Measurements from ENCODE around the gene FRYL.
"Not testable (repeated sequence)": the region's sequence is repeated elsewhere in the genome, so short reads cannot be mapped to it uniquely, and the experiment has no call there.

The FRYL gene

DNA sequence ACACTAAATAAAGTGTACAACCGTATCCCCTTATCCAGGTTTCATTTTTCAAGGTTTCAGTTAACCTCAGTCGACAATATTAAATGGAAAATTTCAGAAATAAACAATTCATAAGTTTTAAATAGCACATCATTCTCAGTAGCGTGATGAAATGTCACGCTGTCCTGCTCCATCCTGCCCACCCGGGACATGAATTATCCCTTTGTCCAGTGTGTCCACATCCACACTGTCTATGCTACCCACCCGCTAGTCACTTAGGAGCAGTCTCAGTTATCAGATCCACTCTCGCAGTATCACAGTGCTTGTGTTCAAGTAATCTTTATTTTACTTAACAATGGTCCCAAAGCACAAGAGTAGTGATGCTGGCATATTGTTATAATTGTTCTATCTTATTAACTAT lies 54.7 kb downstream of the FRYL start:
- Histone ChIP-seq H3K27ac (ENCODE audit: low read depth, low read length) (no peak overlapping the region), H3K9ac (ENCODE audit: low read length) (no peak overlapping the region), H3K27me3 (ENCODE audit: control insufficient read depth, insufficient read depth, low read length) (no peaks in the 10 kb centered on the region), H3K36me3 (ENCODE audit: control insufficient read depth, insufficient read depth, low read length) (no peaks in the 10 kb centered on the region), H3K4me3 (ENCODE audit: low read length) (no peak overlapping the region), H3K4me1 (ENCODE audit: control insufficient read depth, insufficient read depth, low read length) (no peaks in the 10 kb centered on the region)

DNA sequence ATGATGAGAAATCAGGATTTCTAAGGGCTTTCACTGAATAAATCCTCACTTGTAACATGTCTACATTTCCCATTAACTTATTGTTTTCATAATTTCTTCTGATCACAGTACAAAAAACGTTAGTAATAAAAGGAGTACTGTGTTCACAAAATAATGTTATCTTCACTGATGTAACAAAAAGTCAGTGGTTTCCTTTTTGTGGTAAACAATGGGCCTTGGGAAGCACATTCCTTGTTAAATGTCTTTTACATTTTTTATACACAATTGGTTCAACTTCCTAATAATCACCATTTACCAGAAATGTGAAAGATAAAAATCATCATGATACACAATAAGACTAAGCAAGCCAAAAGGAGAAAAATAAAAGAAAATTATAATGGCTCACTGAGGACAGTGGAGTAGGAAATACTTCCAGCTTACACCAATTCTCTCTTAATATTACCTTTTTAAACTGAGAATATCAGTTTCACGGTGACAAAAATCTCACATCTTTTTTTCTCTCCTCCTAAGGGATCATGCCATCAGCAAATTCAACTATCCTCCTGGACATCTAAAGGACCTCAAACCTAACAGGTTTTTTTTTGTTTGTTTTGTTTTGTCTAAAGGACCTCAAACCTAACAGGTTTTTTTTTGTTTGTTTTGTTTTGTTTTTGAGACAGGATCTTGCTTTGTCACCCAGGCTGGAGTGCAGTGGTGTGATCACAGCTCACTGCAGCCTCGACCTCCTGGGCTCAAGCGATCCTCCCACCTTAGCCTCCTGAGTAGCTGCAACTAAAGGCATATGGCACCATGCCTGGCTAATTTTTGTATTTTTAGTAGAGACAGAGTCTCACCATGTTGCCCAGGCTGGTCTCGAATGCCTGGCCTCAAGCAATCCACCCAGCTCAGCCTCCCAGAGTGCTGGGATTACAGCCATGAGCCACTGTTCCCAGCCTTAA lies 57.3 kb downstream of the FRYL start:
- Histone ChIP-seq H3K36me3 (ENCODE audit: control insufficient read depth, insufficient read depth, low read length) (no peaks in the 10 kb centered on the region), H3K9ac (ENCODE audit: low read length) (no peak overlapping the region), H3K27me3 (ENCODE audit: control insufficient read depth, insufficient read depth, low read length) (no peaks in the 10 kb centered on the region), H3K27ac (ENCODE audit: low read depth, low read length) (no peak overlapping the region), H3K4me1 (ENCODE audit: control insufficient read depth, insufficient read depth, low read length) (no peaks in the 10 kb centered on the region), H3K4me3 (ENCODE audit: low read length) (no peak overlapping the region)

DNA sequence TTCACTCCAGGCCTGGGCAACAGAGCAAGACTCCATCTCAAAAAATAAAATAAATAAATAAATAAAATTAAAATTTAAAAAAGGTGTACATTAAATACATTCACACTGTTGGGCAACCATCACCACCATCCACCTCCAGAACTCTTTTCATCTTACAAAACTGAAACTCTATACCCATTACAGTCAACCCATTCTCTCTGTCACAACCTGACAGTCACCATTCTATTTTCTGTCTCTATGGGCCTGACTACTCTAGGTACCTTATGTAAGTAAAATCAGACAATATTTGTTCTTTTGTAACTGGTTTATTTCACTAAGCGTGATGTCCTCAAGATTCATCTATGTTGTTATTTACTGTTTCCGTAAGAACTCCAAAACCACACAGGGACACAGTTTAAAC lies 59.6 kb downstream of the FRYL start:
- no peak overlapping the region for H3K27ac ChIP-seq (ENCODE audit: low read depth, low read length)
- H3K9ac ChIP-seq (ENCODE audit: low read length): no peak overlapping the region
- H3K4me3 ChIP-seq (ENCODE audit: low read length): no peak overlapping the region
- no peaks in the 10 kb centered on the region for H3K36me3 ChIP-seq (ENCODE audit: control insufficient read depth, insufficient read depth, low read length)
- no peaks in the 10 kb centered on the region for H3K27me3 ChIP-seq (ENCODE audit: control insufficient read depth, insufficient read depth, low read length)
- H3K4me1 ChIP-seq (ENCODE audit: control insufficient read depth, insufficient read depth, low read length): no peaks in the 10 kb centered on the region

DNA sequence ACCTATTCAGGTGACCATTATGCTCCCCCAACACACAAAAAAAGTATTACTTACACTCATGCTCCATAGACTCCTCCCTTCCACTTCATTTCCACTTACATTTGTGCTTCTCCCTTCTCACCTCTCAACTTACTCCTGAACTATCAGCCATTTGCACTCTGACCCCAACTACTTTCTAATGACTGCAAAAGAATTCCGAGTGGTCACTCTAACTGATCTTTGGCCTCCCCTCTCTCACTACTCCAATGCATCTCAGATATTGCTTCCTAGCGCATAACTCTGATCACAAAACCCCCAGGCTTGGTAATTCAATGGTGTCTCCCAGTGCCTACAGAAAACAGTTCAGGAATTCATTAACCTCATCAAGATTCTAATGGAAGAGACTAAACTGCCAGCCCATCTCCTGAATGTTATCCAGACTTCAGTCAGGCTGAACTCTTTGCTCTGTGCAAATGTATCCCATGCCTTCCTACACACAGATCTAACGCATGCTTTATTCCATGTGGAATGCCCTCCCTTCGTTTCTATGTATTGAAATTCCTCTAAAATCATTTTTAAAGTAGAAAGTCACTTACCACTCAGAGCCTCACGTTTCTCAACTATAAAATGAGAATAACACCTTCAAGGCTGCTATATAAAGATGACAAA lies 61.1 kb downstream of the FRYL start:
- H3K36me3 ChIP-seq (ENCODE audit: control insufficient read depth, insufficient read depth, low read length): no peaks in the 10 kb centered on the region
- H3K27ac ChIP-seq (ENCODE audit: low read depth, low read length): no peak overlapping the region
- H3K9ac ChIP-seq (ENCODE audit: low read length): no peak overlapping the region
- H3K4me1 ChIP-seq (ENCODE audit: control insufficient read depth, insufficient read depth, low read length): no peaks in the 10 kb centered on the region
- no peaks in the 10 kb centered on the region for H3K27me3 ChIP-seq (ENCODE audit: control insufficient read depth, insufficient read depth, low read length)
- no peak overlapping the region for H3K4me3 ChIP-seq (ENCODE audit: low read length)

DNA sequence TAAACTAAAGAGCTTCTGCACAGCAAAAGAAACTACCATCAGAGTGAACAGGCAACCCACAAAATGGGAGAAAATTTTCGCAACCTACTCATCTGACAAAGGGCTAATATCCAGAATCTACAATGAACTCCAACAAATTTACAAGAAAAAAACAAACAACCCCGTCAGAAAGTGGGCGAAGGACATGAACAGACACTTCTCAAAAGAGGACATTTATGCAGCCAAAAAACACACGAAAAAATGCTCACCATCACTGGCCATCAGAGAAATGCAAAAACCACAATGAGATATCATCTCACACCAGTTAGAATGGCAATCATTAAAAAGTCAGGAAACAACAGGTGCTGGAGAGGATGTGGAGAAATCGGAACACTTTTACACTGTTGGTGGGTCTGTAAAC lies 63.8 kb downstream of the FRYL start:
- not testable (repeated sequence) for H3K4me3 ChIP-seq (ENCODE audit: low read length); H3K36me3 ChIP-seq (ENCODE audit: control insufficient read depth, insufficient read depth, low read length); H3K4me1 ChIP-seq (ENCODE audit: control insufficient read depth, insufficient read depth, low read length); H3K27me3 ChIP-seq (ENCODE audit: control insufficient read depth, insufficient read depth, low read length); H3K27ac ChIP-seq (ENCODE audit: low read depth, low read length); H3K9ac ChIP-seq (ENCODE audit: low read length)

DNA sequence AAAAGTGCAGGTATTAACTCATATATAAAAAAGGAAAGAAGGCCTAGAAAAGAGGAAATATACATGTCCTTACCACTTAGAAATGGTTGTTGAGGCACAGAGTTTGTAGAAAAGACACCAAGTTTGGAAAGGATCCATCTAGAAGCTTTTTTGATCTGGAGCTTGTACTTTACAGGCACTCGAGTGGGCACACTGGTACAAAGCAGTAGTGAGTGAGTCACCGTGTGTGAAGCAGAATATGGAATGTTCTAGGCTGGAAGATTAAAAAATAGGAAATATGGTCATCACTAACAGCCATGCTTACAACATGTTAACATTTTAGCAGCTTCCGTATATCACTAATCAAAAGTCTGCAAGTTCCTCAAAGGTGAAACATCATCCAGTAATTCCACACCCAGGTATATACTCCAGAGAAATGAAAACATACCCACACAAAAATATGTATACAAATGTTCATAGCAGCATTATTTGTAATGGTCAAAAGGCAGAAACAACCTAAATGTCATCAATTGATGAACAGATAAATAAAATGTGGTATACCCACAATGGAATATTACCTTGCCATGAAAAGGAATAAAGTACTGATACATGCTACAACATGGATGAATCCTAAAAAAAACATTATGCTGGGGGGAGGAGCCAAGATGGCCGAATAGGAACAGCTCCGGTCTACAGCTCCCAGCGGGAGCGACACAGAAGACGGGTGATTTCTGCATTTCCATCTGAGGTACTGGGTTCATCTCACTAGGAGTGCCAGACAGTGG lies 69.5 kb downstream of the FRYL start:
- Histone ChIP-seq H3K36me3 (ENCODE audit: control insufficient read depth, insufficient read depth, low read length) (peaks cover 2% of the 10 kb centered on the region), H3K4me3 (ENCODE audit: low read length) (no peak overlapping the region), H3K27ac (ENCODE audit: low read depth, low read length) (no peak overlapping the region), H3K27me3 (ENCODE audit: control insufficient read depth, insufficient read depth, low read length) (no peaks in the 10 kb centered on the region), H3K4me1 (ENCODE audit: control insufficient read depth, insufficient read depth, low read length) (no peaks in the 10 kb centered on the region), H3K9ac (ENCODE audit: low read length) (no peak overlapping the region)

DNA sequence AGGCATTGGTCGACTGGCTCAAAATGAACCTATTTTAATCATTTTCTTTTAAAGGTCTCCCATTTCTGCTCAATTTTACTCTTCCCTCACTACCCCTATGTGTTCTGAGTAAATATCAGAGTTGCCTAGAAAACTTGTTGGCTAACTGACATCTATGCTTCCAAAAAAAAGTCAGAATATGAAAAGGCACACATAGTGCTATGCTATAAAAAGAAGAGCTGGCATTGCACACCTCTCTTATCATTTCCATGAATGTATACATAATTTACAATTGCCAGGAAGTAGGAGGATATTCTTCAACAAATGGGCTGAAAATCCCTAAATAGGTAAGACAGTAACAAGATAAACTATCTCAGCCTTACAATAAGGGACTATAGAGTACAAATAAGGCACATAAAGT lies 70.2 kb downstream of the FRYL start:
- Histone ChIP-seq H3K4me3 (ENCODE audit: low read length) (no peak overlapping the region), H3K27ac (ENCODE audit: low read depth, low read length) (no peak overlapping the region), H3K36me3 (ENCODE audit: control insufficient read depth, insufficient read depth, low read length) (peaks cover 2% of the 10 kb centered on the region), H3K27me3 (ENCODE audit: control insufficient read depth, insufficient read depth, low read length) (no peaks in the 10 kb centered on the region), H3K4me1 (ENCODE audit: control insufficient read depth, insufficient read depth, low read length) (no peaks in the 10 kb centered on the region), H3K9ac (ENCODE audit: low read length) (no peak overlapping the region)

DNA sequence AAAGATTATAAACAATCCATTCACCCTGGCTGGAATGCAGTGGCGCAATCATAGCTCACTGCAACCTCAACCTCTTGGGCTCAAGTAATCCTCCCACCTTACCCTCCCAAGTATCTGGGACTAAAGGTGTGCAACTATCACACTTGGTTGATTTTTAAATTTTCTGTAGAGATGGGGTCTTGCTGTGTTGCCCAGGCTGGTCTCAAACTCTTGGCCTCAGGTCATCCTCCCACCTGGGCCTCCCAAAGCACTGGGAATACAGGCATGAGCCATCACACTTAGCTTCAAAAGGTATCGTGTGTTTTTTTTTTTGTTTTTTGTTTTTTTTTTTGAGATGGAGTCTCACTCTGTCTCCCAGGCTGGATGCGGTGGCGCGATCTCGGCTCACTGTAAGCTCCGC lies 71.5 kb downstream of the FRYL start:
- Histone ChIP-seq H3K4me1 (ENCODE audit: control insufficient read depth, insufficient read depth, low read length) (no peaks in the 10 kb centered on the region), H3K27me3 (ENCODE audit: control insufficient read depth, insufficient read depth, low read length) (no peaks in the 10 kb centered on the region), H3K9ac (ENCODE audit: low read length) (no peak overlapping the region), H3K36me3 (ENCODE audit: control insufficient read depth, insufficient read depth, low read length) (peaks cover 2% of the 10 kb centered on the region), H3K27ac (ENCODE audit: low read depth, low read length) (no peak overlapping the region), H3K4me3 (ENCODE audit: low read length) (no peak overlapping the region)

DNA sequence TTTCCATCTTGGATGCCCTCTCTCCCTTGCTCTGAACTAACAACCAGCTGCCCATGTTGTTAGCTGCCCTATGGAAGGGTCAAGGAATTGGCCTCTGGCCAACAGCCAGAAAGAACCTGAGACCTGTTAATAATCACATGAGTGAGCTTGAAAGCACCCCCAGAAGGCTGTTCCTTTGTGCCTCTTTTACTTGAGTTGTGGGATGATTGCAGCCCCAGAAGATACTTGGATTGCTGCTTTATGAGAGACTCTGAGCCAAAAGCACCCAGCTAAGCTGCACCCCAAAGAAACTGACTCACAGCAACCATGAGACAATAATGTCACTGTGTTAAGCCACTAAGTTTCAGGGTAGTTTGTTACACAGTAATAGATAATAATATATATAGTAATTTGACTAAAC lies 73.3 kb downstream of the FRYL start:
- Histone ChIP-seq H3K4me3 (ENCODE audit: low read length) (no peak overlapping the region), H3K27me3 (ENCODE audit: control insufficient read depth, insufficient read depth, low read length) (no peaks in the 10 kb centered on the region), H3K27ac (ENCODE audit: low read depth, low read length) (no peak overlapping the region)

DNA sequence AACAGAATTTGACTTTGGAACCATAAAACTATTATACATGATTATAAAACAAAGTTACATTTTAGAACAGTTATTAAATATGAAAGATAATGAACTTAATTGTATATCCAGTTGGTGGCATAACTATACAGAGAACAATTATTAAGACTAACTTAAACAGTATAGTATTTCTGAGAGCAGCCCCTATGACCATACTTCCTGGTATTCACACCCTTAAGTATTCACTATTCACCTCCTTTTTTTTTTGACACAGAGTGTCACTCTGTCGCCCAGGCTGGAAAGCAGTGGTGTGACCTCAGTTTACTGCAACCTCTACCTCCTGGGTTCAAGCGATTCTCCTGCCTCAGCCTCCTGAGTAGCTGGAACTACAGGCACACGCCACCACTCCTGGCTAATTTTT lies 74.5 kb downstream of the FRYL start:
- H3K27ac ChIP-seq (ENCODE audit: low read depth, low read length): no peak overlapping the region
- H3K27me3 ChIP-seq (ENCODE audit: control insufficient read depth, insufficient read depth, low read length): no peaks in the 10 kb centered on the region
- no peak overlapping the region for H3K9ac ChIP-seq (ENCODE audit: low read length)
- peaks cover 2% of the 10 kb centered on the region for H3K36me3 ChIP-seq (ENCODE audit: control insufficient read depth, insufficient read depth, low read length)
- H3K4me1 ChIP-seq (ENCODE audit: control insufficient read depth, insufficient read depth, low read length): no peaks in the 10 kb centered on the region
- no peak overlapping the region for H3K4me3 ChIP-seq (ENCODE audit: low read length)

More for the DNA sequence above, 73.3 kb downstream of the FRYL start:
- Histone ChIP-seq H3K36me3 (ENCODE audit: control insufficient read depth, insufficient read depth, low read length) (peaks cover 2% of the 10 kb centered on the region), H3K4me1 (ENCODE audit: control insufficient read depth, insufficient read depth, low read length) (no peaks in the 10 kb centered on the region), H3K9ac (ENCODE audit: low read length) (no peak overlapping the region)

DNA sequence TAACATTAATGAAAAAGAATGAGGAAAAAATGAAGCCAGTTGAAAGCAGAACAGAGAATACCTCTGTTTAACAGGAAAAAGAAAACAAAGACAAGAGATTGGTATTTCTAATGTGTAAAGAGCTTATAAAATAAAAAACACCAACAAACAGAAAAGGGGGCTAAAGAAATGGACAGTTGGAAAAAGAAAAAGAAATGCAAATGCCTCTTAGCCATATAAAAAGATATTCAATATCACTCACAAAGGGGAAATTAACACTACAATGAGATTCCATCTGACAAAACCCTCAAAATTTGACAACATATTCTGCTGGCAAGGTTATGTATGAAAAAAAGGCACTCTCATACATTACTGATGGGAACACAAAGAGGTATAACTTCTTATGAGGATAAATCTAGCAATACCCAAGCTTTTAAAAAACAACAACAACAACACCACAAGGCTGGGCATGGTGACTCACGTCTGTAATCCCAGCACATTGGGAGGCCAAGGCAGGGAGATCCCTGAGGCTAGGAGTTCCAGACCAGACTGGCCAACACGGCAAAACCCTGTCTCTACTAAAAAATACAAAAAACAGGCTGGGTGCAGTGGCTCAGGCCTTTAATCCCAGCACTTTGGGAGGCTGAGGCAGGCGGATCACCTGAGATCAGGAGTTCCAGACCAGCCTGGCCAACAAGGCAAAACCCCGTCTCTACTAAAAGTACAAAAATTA lies 75.8 kb downstream of the FRYL start:
- H3K27ac ChIP-seq (ENCODE audit: low read depth, low read length): no peak overlapping the region
- peaks cover 3% of the 10 kb centered on the region for H3K4me1 ChIP-seq (ENCODE audit: control insufficient read depth, insufficient read depth, low read length)
- H3K9ac ChIP-seq (ENCODE audit: low read length): no peak overlapping the region
- no peaks in the 10 kb centered on the region for H3K27me3 ChIP-seq (ENCODE audit: control insufficient read depth, insufficient read depth, low read length)
- no peak overlapping the region for H3K4me3 ChIP-seq (ENCODE audit: low read length)
- H3K36me3 ChIP-seq (ENCODE audit: control insufficient read depth, insufficient read depth, low read length): no peaks in the 10 kb centered on the region

DNA sequence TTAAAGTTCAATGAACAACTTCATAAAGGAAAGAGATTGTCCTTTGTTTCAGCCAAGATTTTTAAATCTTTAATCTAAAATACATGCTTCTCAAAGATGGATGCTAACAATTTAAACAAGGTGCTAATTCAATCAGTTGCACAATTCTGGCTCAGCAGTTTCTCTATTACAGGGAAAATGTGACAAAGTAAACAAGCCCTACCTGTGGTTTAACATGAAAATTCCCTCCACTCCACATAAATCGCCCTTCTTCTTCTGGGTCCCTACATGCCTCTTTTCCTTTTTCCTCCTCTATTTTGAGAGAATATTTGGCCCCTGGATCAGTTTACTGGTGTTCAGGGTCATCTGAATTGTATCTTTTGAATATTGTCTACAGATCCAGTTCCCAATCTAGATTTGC lies 80.6 kb downstream of the FRYL start:
- H3K27me3 ChIP-seq (ENCODE audit: control insufficient read depth, insufficient read depth, low read length): no peaks in the 10 kb centered on the region
- H3K4me3 ChIP-seq (ENCODE audit: low read length): no peak overlapping the region
- H3K27ac ChIP-seq (ENCODE audit: low read depth, low read length): no peak overlapping the region
- peaks cover 2% of the 10 kb centered on the region for H3K36me3 ChIP-seq (ENCODE audit: control insufficient read depth, insufficient read depth, low read length)
- no peak overlapping the region for H3K9ac ChIP-seq (ENCODE audit: low read length)
- H3K4me1 ChIP-seq (ENCODE audit: control insufficient read depth, insufficient read depth, low read length): peaks cover 3% of the 10 kb centered on the region
